GM11168 (cell line): ENCODE data around the gene ARL17A.
"Not testable (repeated sequence)": the region's sequence is repeated elsewhere in the genome, so short reads cannot be mapped to it uniquely, and the experiment has no call there.

Experiments used
- in situ Hi-C: fragments of 300-500 bp; cut with MboI; formaldehyde crosslinking; loops from one replicate; pipeline ENCODE4 v1.12.0; 2022; ENCODE audit warnings: low sequenced_read_pairs; ENCODE audit not compliant: unreplicated experiment

Gene ARL17A

GRCh38 chr17:46560048-46560447 lies 19.4 kb downstream of the ARL17A start:
- in situ Hi-C loops = not testable (repeated sequence)

GRCh38 chr17:46559155-46559554 lies 20.3 kb downstream of the ARL17A start:
- in situ Hi-C loops = not testable (repeated sequence)

DNA sequence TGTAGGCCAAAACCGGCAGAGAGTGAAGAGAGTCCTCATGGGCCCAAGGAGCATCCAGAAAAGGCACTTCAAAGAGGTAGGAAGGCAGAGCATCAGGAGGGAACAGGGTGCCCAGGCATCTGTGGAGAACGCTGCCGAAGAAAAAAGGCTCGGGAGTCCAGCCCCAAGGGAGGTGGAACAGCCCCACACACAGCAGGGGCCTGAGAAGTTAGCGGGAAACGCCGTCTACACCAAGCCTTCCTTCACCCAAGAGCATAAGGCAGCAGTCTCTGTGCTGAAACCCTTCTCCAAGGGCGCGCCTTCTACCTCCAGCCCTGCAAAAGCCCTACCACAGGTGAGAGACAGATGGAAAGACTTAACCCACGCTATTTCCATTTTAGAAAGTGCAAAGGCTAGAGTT lies 30.9 kb downstream of the ARL17A start:
- in situ Hi-C loops = not testable (repeated sequence)

- in situ Hi-C loops = loop anchor here (10.0 kb wide), 1 partner anchor 220 kb away; no protein-coding TSS in a partner anchor
Observed at GRCh38 chr17:46534716-46535115, 44.8 kb downstream of the ARL17A start.

DNA sequence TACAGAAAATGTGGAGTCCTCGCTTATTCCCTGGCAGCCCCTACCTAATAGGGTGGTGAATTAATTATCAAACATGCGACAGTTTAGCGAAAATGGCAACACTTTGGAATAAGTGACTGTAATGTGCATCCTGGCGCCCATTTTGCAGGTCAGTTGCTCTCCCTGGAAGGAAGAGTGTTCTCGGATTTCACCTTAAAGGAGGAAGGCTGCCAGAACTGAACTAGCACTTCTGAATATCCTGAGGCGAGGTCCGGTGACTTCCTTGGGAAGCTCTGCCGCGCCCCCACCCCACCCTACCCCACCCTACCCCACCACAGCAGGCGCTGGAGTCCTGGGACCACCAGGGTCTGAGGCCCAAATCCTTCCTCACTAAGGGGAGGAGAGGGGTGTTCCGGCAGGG lies 67.3 kb downstream of the ARL17A start, which contains the start of gene LRRC37A2:
TSS of gene LRRC37A2 (plus strand) at position 301 of the 400 bp plus-strand sequence. CDS start 245 bp downstream, outside the sequence.
- in situ Hi-C loops = not testable (repeated sequence)

GRCh38 chr17:46505896-46506295 lies 73.6 kb downstream of the ARL17A start:
- in situ Hi-C loops = not testable (repeated sequence)

GRCh38 chr17:46499437-46500139 lies 79.9 kb downstream of the ARL17A start:
- in situ Hi-C loops = not testable (repeated sequence)

DNA sequence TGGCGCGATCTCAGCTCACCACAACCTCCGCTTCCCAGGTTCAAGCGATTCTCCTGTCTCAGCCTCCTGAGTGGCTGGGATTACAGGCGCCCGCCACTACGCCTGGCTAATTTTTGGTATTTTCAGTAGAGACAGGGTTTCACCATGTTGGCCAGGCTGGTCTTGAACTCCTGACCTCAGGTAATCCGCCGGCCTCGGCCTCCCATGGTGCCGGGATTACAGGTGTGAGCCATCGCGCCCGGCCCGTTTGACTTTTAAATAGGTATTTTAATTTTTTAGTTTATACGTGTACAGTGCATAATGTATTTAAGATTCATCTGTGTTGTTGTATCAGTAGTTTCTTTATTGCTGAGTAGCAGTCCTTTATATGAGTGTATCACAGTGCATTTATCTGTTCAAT lies 87.5 kb downstream of the ARL17A start:
- in situ Hi-C loops = loop anchor here (5.0 kb wide), 1 partner anchor 915 kb away; no protein-coding TSS in a partner anchor

- in situ Hi-C loops = loop anchor here (10.0 kb wide), 1 partner anchor 233 kb away; no protein-coding TSS in a partner anchor
Observed at GRCh38 chr17:46481310-46481709, 98.2 kb downstream of the ARL17A start.

DNA sequence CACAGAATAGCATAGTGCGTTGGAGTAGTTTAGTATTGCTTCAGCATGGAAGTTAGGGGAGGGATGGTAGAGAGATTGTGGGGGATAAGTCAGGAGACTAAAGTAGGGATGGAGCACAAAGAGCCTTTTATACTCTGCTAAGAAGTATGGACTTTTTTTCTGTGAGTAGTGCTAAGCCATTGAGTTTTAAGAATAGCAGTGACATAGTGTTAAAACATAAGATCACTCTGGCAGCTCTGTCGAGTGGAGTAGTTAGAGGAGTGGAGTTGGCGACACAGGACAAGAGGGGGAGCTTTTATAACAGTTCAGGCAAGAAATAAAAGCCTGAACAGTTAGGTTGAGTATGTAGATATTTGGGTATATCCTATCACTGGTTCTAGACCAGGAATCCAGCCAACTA lies 100.7 kb downstream of the ARL17A start:
- in situ Hi-C loops = not testable (repeated sequence)

- in situ Hi-C loops = not testable (repeated sequence)
Observed at GRCh38 chr17:46475583-46475982, 103.9 kb downstream of the ARL17A start.

GRCh38 chr17:46474489-46474888 lies 105.0 kb downstream of the ARL17A start:
- in situ Hi-C loops = not testable (repeated sequence)

- in situ Hi-C loops = not testable (repeated sequence)
Observed at GRCh38 chr17:46467618-46468017, 111.9 kb downstream of the ARL17A start.
